Stimulated activated CD4-positive, alpha-beta T cell treated with anti-CD3 and anti-CD28 coated beads, Interleukin-1b, Interleukin-23, amount 100 ng/mL, for 1 hour (primary cell): ENCODE data around the gene OR11G2.
"Not testable (repeated sequence)": the region's sequence is repeated elsewhere in the genome, so short reads cannot be mapped to it uniquely, and the experiment has no call there.

Experiments used
- DNase-seq, 2 donors: peaks; one replicate each; pipeline ENCODE4 v3.0.0-alpha.2; 2020; ENCODE audit warnings: low read depth in 2 of 2

OR11G2 gene

GRCh38 chr14:20223410-20223809 is 32.7 kb downstream of the OR11G2 start, which contains the start of gene OR11H6:
Gene OR11H6, plus strand, starts transcription at chr14:20223710. Its CDS starts 0 bp downstream, at chr14:20223710.
- DNase-seq, result no peak

DNA sequence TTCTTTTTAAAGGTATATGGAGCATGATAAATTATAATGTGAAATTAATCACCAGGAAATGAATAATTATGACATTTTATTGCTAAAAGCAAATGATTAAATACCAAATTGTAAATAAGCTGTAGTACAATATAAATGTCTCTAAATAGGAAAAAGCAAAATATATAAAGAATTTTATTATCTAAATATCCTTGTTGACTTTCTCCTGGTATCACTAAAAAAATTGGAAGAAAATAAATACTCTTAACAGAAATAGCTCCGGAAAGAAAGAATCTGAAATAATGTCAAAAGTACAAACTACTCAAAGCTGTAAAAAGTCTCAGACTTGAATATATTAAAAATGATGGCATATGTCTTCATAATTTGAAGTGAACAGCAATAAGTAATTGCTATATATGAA is 38.0 kb downstream of the OR11G2 start, which contains the start of gene OR11H7:
OR11H7 (plus strand) TSS at position 301 of the 400 bp plus-strand sequence.
- DNase-seq, result no peak

GRCh38 chr14:20235415-20235814 is 44.7 kb downstream of the OR11G2 start:
- DNase-seq, result not testable (repeated sequence)

GRCh38 chr14:20247646-20248246 is 57.0 kb downstream of the OR11G2 start:
- no peak for DNase-seq
